ENCODE data around the gene FMO1.
"Not testable (repeated sequence)": the region's sequence is repeated elsewhere in the genome, so short reads cannot be mapped to it uniquely, and the experiment has no call there.

FMO1 gene

DNA sequence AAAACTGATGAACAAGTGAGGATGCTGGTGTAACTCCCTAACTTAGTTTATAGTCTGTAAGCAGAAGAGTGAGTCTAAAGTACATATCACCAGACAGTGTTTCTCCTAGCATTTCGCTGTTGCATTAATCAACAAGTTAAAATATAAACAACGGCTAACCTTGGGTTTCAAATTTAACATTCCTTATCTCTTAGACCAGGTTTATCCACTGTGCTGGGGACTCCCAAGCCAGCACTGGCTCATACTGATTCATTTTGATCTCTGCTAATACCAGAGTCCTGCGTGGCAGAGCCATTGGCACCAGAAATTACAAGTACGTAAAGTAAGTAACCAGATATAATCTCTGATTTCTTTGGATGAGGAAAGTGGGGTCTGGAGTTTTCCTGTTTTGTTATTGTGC is at the start of gene FMO1:
TSS of gene FMO1 (plus strand) at position 193 of the 400 bp plus-strand sequence. CDS start 9,594 bp downstream, outside the sequence.
- DNase-seq, result no peak

DNA sequence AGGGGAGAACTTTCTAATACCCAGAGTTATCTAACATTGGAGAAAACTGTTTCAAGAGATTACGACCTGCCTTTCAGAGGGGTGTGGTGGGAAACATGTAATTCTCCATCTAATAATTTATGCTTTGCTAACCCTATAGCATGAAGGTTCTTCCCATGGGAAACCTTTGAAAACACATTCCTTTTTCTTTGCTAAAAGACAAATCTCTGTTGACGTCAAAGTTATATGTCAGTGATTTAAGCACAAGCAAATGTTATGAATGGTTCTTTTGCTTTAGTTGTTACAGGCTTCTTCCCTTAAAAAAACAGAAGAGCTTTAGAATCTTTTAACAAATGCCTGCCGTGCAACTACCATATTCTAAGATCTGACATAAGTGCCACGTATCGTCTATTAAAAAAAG is 44.0 kb upstream of the FMO1 start:
- no peak for DNase-seq

- no peak for DNase-seq
Measured at GRCh38 chr1:171206204-171206977, 41.9 kb upstream of the FMO1 start.

GRCh38 chr1:171206978-171207355 is 41.3 kb upstream of the FMO1 start:
- no peak for DNase-seq

GRCh38 chr1:171207377-171207776 is 40.9 kb upstream of the FMO1 start:
- DNase-seq, result no peak

- no peak for DNase-seq
Measured at GRCh38 chr1:171210355-171210754, 37.9 kb upstream of the FMO1 start.

DNA sequence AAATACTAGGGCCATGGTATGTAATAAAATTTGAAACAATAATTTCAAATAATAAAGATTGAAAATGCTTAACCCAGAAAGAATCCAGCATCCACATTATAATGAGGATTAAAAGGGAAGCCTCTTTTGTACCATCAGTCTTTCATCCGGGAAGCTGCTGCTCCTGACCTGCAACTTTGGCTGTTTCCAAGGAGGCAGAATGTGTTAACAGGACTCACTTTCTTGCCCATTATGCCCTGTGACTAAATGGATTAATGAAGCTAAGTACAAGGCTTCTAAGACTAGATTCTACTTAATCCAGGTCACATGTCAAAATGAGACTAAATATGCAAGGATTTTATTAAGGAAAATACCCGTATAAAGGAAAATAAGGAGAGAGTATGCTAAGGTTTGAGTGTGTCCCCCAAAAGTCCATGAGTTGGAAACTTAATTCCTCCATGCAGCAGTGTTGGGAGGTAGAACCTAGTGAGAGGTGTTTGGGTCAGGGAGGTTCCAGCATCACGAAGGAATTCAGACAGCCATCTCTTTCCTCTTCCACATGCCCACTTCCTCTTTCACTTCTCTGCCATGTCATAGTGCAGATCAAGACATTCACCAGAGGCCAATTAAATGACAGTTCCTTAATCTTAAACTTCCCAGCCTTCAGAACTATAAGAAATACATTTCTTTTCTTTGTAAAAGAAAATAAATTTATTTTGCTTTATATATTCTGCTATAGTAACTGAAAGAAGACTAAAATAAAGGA is 35.5 kb upstream of the FMO1 start:
- DNase-seq, result no peak

DNA sequence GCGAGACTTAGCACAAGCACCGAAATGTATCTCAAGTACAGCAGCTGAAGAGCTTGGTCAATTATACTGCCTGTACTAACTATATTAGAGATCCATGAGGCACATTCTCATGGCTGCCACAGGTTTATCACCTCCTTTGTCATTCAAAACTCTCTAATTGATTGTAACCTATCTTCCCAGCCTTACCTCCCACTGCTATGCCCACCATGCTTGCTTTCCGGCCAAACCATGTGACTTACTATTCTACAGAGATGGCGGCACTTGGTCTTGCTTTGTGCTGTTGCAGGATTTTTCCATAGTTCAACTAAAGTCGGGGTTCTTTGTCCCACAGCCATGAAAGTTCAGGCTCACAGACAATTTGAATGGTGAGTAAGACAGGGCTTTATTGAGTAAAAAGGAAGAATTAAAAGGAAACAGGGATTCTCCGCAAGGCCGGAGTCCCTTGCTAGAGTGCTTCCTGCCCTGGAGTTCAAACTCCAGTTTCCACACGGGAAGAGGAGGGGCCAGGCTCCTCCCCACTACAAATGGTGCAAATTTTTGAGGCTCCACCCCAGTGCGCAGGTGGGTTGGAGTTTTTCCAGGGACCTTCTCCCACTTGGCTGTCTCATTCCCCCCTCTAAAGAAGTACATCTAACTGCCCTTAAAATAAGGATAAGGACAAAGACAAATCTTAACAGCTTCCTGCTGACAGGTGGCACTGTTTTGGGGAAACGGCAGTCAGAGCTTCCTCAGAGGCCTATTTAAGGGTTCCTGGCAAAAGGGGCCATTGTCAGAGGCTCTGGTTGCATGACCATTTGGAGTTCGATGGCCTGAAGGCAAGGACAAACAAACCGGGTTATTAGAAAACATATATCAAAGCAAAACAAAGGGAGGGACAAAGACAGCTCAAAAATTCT is 34.5 kb upstream of the FMO1 start:
- DNase-seq, result no peak

- DNase-seq, result no peak
Measured at GRCh38 chr1:171217658-171218443, 30.4 kb upstream of the FMO1 start.

DNA sequence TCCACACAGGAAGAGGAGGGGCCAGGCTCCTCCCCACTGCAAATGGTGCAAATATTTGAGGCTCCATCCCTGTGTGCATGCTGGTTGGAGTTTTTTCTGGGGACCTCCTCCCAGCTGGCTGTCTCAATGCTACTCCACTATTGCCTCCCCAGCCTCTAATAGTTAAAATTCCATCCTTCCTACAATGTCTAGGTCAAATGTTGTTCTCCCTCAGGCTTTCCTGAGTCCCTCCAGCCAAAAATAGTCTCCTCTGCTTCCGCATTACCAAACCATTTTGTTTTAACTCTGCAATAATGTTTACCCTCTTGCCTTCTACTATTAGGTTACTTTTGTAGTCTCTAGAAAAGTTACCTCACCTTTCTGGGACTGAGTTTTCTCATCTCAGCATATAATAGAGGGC is 29.6 kb upstream of the FMO1 start:
- DNase-seq, result no peak

DNA sequence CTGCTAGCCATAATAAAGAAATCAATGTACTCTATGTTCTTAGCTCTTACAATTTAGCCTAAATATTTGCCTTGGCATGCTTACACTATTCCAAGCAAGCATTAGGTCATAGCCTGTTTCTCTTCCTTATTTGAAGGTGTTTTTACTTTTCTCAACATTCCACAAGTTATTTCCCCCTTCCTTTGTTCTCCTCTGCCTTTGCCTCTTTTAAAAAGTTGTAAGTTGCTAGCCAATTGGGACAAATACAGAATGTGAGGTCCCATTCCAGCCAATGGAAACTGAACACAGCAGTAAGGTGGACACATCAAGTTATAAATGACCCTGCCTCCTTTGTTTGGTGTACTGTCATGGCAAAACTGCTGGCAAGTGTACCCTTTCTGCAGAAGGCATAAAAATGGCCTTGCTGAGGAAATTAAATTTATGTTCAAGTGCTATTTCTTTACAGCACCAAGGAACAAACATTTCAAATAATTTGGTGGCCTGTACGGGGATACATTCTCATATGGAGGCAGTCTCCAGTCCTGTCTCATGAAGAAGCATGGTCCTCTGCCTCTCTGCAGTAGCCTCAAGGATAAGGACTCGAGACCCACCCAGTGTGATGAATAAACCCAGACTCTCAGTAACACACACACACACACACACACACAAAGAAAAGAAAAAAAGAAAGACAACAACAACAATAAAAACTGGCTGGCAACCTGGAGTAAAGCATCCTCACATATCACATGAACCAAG is 28.8 kb upstream of the FMO1 start:
- DNase-seq, result no peak

GRCh38 chr1:171220081-171220420 is 28.2 kb upstream of the FMO1 start:
- DNase-seq, result no peak

DNA sequence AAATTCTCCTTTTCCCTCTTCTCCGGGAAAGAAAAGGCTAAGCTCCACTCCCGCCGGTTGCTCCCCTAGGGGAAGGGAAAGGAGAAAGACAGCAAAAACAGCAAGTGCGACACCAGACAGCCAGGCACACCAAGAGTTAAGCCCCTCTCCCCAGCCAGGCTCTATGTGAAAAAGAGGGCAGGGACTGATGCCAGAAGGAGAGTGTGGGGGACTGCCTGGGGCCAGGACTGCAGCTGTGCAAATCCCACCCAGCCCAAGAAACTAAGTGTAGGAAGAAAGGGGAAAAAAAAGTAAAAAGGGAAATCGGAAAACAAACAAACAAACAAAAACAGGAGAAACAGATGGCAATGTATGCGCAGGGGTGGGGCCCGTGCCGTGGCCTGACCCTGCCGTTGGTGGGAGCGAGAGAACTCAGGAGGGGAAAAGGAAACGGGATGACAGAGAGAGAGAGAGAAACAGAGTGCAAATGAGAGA is 27.7 kb upstream of the FMO1 start:
- no peak for DNase-seq

GRCh38 chr1:171221665-171222591 is 26.4 kb upstream of the FMO1 start:
- DNase-seq, result no peak

DNA sequence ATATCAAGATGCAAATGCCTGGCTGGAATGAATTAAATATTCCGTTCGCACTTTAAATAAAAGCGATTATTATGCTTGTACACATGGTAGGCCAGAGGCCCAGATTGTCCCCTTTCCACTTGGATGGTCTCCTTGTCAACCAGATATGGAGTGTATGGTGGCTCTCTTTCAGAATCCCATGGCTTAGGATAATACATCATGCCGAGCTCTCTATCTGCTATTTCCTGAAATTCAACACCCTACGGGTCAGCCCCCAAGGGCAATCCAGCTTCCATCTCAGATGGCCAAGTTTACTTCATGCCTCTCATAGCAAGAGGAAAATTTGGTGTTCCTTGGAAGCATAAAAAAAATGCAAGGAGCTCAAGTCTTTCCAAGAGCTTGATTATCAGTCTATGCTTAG is 25.4 kb upstream of the FMO1 start:
- DNase-seq, result no peak

DNA sequence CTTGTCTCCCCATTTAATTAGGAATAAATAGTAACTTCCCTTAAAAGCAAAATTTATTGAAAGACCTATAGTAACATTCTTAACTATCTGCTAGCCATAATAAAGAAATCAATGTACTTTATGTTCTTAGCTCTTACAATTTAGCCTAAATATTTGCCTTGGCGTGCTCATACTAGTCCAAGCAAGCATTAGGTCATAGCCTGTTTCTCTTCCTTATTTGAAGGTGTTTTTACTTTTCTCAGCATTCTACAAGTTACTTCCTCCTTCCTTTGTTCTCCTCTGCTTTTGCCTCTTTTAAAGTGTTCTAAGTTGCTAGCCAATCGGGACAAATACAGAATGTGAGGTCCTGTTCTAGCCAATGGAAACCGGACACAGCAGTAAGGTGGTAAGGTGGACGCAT is 24.0 kb upstream of the FMO1 start:
- not testable (repeated sequence) for DNase-seq

- DNase-seq, result peak; percentile 17
Measured at GRCh38 chr1:171226747-171227370, 21.4 kb upstream of the FMO1 start.

GRCh38 chr1:171231326-171231725 is 17.0 kb upstream of the FMO1 start:
- no peak for DNase-seq

DNA sequence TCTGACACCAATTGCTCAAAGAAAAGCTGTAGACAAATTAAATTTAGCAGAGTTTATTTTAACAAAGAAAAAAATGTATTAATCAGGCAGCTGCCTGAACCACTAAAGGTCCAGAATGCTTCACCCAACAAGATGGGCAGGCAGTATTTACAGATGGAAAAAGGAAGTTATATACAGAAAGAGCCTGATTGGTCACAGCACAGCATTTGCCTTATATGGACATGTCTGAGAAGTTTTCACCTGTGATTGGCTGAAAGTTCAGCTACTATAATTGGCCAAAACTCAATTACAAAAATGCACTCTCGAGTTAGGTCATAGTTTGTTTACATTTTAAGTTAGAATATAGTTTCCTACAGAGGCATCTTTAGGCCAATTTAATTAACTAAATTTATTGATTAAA is 15.1 kb upstream of the FMO1 start:
- DNase-seq, result no peak

DNA sequence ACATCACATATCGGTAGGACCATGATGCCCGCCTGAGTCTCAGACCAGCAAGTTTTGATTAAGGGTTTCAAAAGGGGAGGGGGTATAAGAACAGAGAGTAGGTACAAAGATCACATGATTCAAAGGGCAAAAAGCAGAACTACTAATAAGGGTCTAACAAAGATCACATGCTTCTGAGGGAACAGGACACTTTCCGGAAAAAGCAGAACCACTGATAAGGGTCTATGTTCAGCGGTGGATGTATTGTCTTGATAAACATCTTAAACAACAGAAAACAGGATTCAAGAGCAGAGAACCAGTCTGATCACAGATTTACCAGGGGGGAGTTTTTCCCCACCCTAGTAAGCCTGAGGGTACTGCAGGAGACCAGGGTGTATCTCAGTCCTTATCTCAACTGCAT is 12.1 kb upstream of the FMO1 start:
- not testable (repeated sequence) for DNase-seq

Data from CD4-positive, alpha-beta T cell treated with Interleukin-12 subunit alpha and Interleukin-12 subunit beta, for 1 hour (primary cell).